ENCODE results near the gene DUS3L. TPM values are rescaled to one million over a fixed set of nuclear protein-coding genes. Genes with fewer than 3 reads are reported as not detected.

DUS3L gene
- total RNA-seq, 1 experiment from 2014 or later, result 77.6 TPM

DNA sequence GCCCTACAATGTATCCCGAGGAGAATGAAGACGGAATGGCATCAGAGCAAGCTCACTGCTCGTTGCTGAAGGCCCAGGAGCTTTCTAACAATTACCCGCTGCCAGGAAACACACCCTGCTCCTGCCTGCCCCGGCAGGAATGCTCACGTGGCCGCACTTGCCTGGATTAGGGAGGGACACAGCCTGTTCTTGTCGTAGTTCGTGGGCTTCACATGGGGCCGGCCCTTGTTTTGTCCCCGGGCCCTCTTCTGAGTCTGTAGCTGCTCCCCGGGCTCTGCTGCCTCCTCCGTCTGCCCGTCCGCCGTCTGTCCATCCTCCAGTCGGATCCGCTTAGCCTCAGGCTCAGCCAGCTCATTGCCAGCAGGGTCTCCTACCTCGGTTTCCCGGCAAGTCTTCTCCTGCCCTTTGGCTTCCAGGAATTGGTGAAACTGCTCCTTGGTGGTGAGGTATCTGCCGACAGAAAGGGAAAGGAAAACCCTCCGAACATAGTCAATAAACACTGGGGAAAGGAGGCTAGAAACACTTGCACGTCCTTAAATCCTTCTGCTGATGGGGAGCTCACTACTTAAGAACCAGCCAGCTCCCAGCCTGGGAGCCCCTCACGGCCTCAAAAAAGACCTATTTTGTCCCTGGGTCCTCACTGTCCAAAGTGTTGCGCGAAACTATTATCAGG, 941 bp downstream of the DUS3L start:
- H3K4me1 Mint-ChIP-seq (ENCODE audit: insufficient read depth, unreplicated experiment), result peaks cover 14% of the 10 kb centered on the region
- intact Hi-C loops (cut with micrococcal nuclease), result loop anchor here (10.0 kb wide), 1 partner anchor 95 kb away; the partner anchor contains the start of gene RPL36
- no TSS peak for BruUV-seq (replicated peaks)
- H3K4me3 Mint-ChIP-seq (ENCODE audit: unreplicated experiment), result peak overlapping the region; percentile 98
- peak overlapping the region; percentile 100 for H3K27ac Mint-ChIP-seq (ENCODE audit: low read depth, unreplicated experiment)
- H3K36me3 Mint-ChIP-seq (ENCODE audit: insufficient read depth, unreplicated experiment), result peaks cover 49% of the 10 kb centered on the region
- no peaks in the 10 kb centered on the region for H3K27me3 Mint-ChIP-seq (ENCODE audit: insufficient read depth, unreplicated experiment)
- POLR2A ChIA-PET, result interaction anchor here (0.6 to 3.1 kb wide), 11 partner anchors 14 to 976 kb away, joined by 3 to 27 read pairs (median 4); partner anchors contain the start of genes CATSPERD, LONP1, NDUFA11 and RPL36
- TF ChIP-seq, protein P1, sequence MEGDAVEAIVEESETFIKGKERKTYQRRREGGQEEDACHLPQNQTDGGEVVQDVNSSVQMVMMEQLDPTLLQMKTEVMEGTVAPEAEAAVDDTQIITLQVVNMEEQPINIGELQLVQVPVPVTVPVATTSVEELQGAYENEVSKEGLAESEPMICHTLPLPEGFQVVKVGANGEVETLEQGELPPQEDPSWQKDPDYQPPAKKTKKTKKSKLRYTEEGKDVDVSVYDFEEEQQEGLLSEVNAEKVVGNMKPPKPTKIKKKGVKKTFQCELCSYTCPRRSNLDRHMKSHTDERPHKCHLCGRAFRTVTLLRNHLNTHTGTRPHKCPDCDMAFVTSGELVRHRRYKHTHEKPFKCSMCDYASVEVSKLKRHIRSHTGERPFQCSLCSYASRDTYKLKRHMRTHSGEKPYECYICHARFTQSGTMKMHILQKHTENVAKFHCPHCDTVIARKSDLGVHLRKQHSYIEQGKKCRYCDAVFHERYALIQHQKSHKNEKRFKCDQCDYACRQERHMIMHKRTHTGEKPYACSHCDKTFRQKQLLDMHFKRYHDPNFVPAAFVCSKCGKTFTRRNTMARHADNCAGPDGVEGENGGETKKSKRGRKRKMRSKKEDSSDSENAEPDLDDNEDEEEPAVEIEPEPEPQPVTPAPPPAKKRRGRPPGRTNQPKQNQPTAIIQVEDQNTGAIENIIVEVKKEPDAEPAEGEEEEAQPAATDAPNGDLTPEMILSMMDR (IDR thresholded peaks at IDR 0.05; ENCODE audit: unreplicated experiment), result no peak
- CTCF ChIA-PET, result interaction anchor here (0.5 to 1.0 kb wide), 3 partner anchors 14 to 615 kb away, joined by 3 to 4 read pairs (median 3); no protein-coding TSS in a partner anchor
- H3K9me3 Mint-ChIP-seq (ENCODE audit: unreplicated experiment), result no peaks in the 10 kb centered on the region
- DNase-seq (ENCODE audit: unreplicated experiment), result no peak

GRCh38 chr19:5789351-5789761, 1.6 kb downstream of the DUS3L start:
- H3K9me3 Mint-ChIP-seq (ENCODE audit: unreplicated experiment), result no peaks in the 10 kb centered on the region
- peaks cover 49% of the 10 kb centered on the region for H3K36me3 Mint-ChIP-seq (ENCODE audit: insufficient read depth, unreplicated experiment)
- H3K27me3 Mint-ChIP-seq (ENCODE audit: insufficient read depth, unreplicated experiment), result no peaks in the 10 kb centered on the region
- intact Hi-C loops (cut with micrococcal nuclease), result no loop called here
- ChIA-PET POLR2A (interaction anchor here (1.0 to 3.1 kb wide), 5 partner anchors 14 to 167 kb away, joined by 3 to 27 read pairs (median 14); partner anchors contain the start of genes CATSPERD, LONP1, NDUFA11 and SAFB), CTCF (interaction anchor here (0.5 to 1.0 kb wide), 2 partner anchors 15 to 614 kb away, joined by 3 read pairs; no protein-coding TSS in a partner anchor)
- peak overlapping the region; percentile 100 for H3K27ac Mint-ChIP-seq (ENCODE audit: low read depth, unreplicated experiment)
- peaks cover 14% of the 10 kb centered on the region for H3K4me1 Mint-ChIP-seq (ENCODE audit: insufficient read depth, unreplicated experiment)
- TF ChIP-seq, protein P1 (IDR thresholded peaks at IDR 0.05; ENCODE audit: unreplicated experiment), result no peak
- no peak for DNase-seq (ENCODE audit: unreplicated experiment)
- no TSS peak for BruUV-seq (replicated peaks)
- H3K4me3 Mint-ChIP-seq (ENCODE audit: unreplicated experiment), result peak overlapping the region; percentile 98

DNA sequence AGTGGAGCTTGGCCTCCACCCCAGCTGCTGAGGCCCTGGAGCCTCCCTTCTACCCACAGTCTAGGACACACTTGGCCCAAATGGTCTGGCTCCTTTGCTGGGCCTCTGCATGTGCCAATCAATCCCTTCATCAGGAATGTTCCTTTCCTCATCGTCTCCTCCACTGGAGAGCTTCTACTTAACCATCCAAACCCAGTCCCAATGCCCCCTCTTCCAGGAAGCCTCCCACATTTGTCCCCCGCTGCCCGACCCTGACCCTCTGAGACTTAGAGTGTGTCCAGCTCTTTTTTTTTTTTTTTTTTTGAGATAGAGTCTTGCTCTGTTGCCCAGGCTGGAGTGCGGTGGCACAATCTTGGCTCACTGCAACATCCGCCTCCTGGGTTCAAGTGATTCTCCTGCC, 2.5 kb downstream of the DUS3L start:
- POLR2A ChIA-PET, result no interaction called here

More for the DNA sequence above, 2.5 kb downstream of the DUS3L start:
- TF ChIP-seq, protein P1 (IDR thresholded peaks at IDR 0.05; ENCODE audit: unreplicated experiment), result no peak
- no peaks in the 10 kb centered on the region for H3K27me3 Mint-ChIP-seq (ENCODE audit: insufficient read depth, unreplicated experiment)
- H3K9me3 Mint-ChIP-seq (ENCODE audit: unreplicated experiment), result no peaks in the 10 kb centered on the region
- H3K27ac Mint-ChIP-seq (ENCODE audit: low read depth, unreplicated experiment), result peak overlapping the region; percentile 42
- no peak for DNase-seq (ENCODE audit: unreplicated experiment)
- H3K36me3 Mint-ChIP-seq (ENCODE audit: insufficient read depth, unreplicated experiment), result peaks cover 57% of the 10 kb centered on the region
- H3K4me1 Mint-ChIP-seq (ENCODE audit: insufficient read depth, unreplicated experiment), result peaks cover 14% of the 10 kb centered on the region
- BruUV-seq (replicated peaks), result no TSS peak
- CTCF ChIA-PET, result interaction anchor here (0.6 kb wide), 1 partner anchor 67 kb away, joined by 4 read pairs; no protein-coding TSS in a partner anchor
- intact Hi-C loops (cut with micrococcal nuclease), result no loop called here
- H3K4me3 Mint-ChIP-seq (ENCODE audit: unreplicated experiment), result no peak overlapping the region
